GM13976 (cell line): ENCODE measurements around the gene HLA-E.
"Not testable (repeated sequence)": the region's sequence is repeated elsewhere in the genome, so short reads cannot be mapped to it uniquely, and the experiment has no call there.

ENCODE experiments used
- DNase-seq: peaks from one replicate; pipeline ENCODE4 v3.0.0; 2012; ENCODE audit warnings: low spot score
- in situ Hi-C: fragments of 300-500 bp; cut with MboI; formaldehyde crosslinking; loops from one replicate; pipeline ENCODE4 v1.12.0; 2022; ENCODE audit warnings: low sequenced_read_pairs, mixed read lengths, inconsistent platforms; ENCODE audit not compliant: unreplicated experiment
- TF ChIP-seq, protein P1 (sequence below): IDR thresholded peaks from 2 replicates; pipeline ENCODE4 v1.5.1; 2012; ENCODE audit warnings: borderline replicate concordance, mild to moderate bottlenecking; ENCODE audit not compliant: insufficient read depth; ENCODE audit errors: extremely low read depth, missing control alignments, control extremely low read depth

The HLA-E gene

DNA sequence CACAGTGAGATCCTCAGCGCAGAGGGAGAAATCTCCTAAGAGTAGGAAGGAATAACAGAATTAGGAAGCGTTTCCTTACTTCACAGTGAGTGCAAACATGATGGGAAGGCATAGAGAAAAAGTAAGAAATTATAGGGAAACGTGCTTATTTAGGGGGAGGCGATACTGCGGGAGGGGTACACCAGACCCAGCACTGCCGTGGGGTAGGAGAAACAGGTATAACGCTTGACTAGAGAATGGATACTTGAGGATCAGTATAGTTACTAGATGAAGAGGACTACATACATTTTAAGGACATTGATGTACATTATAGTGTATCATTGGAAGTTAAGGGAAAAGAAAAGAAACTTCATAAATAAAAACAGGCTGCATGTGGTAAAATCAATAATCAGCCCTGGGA is 26.8 kb upstream of the HLA-E start:
- in situ Hi-C loops = no loop called here
- no peak for DNase-seq
- TF ChIP-seq, protein P1, sequence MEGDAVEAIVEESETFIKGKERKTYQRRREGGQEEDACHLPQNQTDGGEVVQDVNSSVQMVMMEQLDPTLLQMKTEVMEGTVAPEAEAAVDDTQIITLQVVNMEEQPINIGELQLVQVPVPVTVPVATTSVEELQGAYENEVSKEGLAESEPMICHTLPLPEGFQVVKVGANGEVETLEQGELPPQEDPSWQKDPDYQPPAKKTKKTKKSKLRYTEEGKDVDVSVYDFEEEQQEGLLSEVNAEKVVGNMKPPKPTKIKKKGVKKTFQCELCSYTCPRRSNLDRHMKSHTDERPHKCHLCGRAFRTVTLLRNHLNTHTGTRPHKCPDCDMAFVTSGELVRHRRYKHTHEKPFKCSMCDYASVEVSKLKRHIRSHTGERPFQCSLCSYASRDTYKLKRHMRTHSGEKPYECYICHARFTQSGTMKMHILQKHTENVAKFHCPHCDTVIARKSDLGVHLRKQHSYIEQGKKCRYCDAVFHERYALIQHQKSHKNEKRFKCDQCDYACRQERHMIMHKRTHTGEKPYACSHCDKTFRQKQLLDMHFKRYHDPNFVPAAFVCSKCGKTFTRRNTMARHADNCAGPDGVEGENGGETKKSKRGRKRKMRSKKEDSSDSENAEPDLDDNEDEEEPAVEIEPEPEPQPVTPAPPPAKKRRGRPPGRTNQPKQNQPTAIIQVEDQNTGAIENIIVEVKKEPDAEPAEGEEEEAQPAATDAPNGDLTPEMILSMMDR = no peak

DNA sequence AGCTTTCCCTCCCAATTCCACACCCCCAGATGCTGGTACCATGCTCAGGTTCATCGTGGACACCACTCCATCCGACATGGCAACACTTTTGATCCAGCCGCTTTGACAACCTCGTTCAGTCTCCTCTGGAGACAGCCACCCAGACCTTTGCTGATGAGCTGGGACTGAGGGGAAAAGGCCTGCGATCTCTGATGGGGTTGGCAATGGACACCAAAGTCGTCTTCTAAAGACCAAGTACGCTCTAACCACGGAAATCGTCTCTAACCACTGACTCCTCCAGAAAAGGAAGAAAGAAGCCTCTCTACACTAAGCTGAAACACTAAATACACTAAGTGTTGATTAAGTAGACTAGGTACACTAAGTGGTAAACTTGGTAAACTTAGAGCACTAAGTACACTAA is 26.1 kb upstream of the HLA-E start:
- DNase-seq = no peak
- TF ChIP-seq, protein P1 = no peak
- in situ Hi-C loops = no loop called here

DNA sequence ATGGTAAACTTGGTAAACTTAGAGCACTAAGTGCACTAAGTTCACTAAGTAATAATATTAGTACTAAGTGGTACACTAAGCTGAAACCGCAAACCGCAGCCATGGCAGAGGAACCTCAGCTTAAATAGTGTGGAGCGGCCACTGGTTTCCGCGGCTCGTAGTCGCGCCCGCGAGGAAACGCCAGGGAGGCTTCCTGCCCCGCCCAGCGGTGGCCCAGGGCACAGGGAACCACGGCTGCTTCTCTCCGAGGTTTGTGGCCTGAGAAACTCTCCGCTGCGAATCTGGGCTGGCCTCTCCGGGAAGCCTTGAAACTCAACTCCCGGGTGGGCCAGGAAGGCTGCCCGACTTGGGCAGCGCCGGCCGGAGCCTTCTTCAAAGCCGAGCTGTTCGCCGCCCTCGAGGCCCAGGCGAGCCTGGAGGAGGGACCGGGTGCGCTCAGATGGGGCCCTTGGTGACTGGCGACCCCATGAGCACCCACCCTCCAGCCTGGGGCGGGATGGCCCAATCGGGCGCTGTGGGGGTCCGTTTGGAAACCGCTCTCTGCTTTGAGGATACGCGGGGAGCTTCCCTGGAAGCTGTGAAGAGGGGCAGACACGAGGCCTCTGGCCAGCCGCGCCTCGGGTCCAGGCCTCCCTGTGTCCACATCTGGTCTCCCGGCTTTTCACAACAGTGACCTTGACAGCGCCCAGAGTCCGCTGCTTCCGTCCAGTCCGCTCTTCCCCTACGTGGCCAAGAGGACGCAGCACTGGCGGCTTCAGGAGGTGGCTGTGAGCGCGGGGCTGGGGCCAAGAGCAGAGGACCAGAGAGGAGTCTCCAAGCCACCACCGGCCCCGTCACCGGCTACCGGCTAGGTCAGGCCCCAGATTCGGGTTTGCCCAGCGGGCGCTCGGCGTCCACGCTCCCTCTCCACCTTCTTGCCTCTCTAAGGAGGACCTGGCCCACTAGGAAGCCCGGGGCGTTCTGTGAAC is 25.4 kb upstream of the HLA-E start:
- TF ChIP-seq, protein P1 = no peak
- DNase-seq = peak; percentile 34
- in situ Hi-C loops = no loop called here

DNA sequence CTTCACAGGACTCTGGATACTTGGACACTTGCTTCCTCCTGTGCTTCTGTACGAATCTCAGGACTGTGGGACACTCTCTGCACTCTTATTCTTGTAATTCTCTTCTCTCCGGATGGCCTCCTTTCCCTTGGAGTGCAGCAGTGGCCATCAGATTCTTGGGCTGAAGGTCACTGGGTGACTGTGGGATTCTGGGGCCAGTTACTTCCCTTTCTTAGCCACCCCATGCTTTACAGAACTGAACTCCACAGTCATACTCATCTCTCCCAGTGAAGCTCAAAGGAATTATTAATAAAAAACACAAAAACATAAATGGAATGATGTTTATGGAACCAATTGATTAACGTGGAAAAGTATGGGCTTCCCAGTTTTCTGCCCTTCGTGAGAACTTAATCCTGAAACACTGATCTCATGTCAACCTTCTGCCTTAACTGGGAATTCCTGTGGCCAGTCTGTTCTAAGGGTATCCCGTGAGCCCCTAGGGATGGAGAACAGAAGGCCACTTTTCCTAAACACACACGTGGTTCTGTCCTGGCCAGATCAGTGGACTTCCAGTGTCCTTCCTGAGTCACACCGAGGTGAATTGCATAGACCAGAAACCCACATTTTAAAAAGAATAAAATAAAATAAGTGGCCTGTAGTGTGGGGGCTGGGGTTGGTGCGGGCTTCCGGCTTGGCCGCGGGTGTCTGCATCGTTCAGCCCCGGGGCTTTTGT is 23.6 kb upstream of the HLA-E start:
- in situ Hi-C loops = no loop called here
- DNase-seq = peak; percentile 22
- TF ChIP-seq, protein P1 = no peak

GRCh38 chr6:30470968-30471367 is 18.3 kb upstream of the HLA-E start:
- TF ChIP-seq, protein P1 = no peak
- no peak for DNase-seq
- in situ Hi-C loops = no loop called here

DNA sequence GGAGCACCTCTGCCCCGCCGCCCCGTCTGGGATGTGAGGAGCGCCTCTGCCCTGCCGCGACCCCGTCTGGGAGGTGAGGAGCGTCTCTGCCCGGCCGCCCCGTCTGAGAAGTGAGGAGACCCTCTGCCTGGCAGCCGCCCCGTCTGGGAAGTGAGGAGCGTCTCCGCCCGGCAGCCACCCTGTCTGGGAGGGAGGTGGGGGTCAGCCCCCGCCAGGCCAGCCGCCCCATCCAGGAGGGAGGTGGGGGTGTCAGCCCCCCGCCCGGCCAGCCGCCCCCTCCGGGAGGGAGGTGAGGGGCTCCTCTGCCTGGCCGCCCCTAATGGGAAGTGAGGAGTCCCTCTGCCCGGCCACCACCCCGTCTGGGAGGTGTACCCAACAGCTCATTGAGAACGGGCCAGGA is 14.2 kb upstream of the HLA-E start:
- DNase-seq, in situ Hi-C loops: not testable (repeated sequence)
